GM19043 (cell line): Measurements from ENCODE around the gene PPIF.

ENCODE experiments used
- ATAC-seq: cut with Tn5 transposase; IDR thresholded peaks from one replicate; pipeline ENCODE4 v1.9.1; 2021; ENCODE audit warnings: low read depth; ENCODE audit not compliant: unreplicated experiment

PPIF gene

DNA sequence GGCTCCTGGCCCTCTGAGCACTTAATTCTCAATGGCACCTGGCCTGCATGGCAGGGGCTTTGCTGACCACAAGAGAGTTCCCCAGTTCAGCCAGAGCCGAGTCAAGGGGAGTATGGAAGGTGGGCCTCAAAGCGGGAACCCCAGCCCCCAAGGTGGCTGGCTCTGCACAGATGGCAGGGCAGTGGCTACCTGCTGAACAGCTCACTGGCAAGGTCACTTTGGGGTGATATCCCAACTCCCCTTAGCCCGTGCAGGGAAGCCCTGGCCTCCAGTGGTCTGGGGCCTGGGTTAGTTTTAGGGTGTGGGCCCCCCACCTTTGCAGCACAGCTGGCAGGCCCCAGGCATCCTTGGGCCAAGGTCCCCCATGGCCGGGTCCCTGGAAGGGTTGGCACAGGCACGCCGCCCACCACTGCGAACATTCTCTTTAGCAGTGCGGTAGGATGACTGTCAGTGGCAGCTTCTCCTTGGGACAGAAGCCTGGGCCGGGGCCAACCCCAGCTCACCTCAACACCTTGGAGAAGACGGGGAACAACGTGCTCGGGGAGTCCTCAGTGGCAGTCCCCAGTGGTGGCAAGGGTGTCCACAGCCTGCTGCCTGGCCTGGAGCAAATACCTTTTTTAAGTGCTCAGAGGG lies 36.8 kb downstream of the PPIF start:
- ATAC-seq = no peak

DNA sequence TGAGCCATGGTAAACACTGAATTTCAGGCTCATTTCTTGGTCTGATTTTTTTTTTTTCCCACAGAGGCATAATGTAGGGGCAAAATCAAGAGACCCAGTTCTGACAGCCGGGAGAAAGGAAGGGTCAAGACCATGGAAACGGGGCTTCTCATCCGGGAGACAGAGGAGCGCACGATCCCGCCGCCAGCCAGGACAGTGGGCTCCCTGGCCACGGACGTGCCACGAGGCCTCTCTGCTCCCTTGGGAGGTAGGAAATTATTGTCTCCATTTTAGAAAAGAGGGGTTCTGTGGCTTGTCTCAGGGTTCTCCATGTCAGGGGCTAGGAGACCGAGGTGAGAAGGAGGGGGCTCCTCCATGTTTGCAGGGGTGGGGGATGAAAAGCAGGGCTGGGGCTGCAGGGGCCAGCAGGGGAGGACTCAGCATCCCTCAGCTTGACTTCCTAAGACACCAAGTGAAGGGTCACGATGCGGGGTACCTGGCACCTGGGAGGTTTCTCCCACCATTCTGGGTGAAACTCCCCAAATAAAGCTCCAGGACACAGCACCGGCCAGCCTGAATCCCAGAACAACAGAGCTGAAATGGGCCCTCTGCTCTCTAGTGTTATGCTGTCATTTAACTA lies 37.6 kb downstream of the PPIF start:
- no peak for ATAC-seq

- ATAC-seq = no peak
Measured at GRCh38 chr10:79385392-79385795, 38.1 kb downstream of the PPIF start.

DNA sequence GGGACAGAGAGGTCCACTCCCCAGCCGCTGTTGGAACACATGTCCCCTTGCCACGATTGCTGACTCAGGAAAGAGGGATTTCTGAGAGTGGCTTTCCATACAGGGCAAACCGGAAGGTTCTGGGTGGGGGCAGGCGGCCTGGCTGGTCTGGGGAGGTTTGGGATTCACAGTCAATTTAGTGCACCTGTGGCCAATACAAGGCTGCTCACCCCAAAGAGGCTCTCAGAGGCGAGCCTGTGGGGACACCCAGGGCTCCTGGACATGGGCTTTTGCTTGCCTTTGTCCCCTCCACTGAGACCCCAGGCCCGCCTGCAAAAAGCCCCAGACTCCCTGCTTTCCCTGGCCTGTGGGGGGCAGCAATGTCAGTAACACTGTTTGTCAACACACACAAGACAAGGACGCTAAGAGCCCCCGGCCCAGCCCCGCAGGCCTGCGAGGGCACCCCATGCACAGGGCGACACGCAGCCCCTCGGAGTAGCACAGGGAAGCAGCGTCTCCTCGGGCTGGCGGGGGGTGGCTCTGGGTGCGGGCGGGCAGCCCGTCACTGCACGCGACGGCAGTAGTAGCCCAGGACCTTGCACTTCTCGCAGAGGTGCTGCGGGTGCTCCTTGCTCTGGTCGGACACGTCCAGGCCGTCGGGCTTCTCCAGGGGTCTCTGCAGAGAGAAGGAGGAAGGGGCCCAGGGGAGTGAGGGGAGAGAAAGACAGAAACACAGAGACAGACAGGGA lies 38.7 kb downstream of the PPIF start:
- no peak for ATAC-seq

DNA sequence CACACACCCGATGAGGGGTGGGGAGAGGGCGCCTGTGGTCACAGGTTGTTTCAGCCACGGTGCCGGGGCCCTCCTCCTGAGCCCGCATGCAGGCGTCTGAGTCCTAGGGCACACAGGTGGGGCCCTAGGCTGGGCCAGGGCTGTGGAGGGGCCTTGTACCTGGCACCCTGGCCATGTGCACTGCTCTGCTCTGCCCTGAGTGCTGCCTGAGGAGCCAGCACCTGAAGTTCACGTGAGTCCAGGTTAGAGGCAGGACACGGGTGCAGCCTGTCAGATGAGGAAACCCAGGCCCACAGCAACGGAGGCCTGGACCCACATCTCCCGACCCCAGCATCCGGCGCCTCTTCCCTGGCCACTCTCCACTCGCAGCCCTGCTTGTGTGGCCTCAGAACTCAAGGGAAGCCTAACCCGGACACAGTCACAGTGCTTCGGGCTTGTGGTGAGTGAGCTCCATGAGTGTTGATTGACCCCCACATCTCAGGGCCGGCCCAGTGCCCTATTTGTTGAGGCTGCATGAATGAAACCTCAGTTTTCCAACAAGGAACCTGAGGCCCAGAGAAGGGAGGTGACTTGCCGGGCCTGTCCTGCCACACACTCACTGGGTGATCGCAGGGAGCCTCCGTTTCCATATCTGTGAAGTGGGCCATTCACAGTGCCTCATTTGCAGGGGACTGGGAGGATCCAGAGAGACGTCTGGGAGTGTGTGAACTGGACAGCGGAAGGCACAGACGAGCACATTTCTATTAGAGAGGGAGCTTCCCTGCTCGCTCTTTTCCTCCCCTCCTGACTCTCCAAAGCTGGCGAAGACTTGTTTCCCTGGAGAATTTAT lies 39.6 kb downstream of the PPIF start:
- no peak for ATAC-seq

DNA sequence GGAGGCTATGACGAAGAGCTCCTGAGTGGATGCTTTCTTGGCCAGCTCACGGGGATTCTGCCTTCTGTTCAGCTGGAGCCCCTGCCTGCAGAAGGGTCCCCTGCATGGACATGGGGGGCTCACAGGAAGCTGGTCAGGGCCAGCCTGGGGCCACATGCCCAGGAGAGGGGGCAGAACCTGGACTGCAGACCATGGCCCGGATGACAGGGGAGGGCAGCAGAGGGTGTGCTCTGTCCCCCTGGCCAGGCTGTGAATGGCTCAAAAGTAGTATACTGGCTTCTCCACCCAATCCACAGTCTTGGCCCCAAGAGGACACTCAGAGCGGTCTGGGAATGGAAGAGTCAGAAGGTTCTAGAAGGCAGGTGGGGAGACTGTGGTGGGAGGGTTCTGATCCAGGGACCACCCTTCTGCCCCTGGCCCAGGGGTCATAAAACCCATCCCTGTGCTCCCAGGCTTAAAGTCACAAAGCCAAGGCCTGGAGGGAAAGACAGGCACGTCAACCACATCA lies 40.3 kb downstream of the PPIF start:
- ATAC-seq = no peak

DNA sequence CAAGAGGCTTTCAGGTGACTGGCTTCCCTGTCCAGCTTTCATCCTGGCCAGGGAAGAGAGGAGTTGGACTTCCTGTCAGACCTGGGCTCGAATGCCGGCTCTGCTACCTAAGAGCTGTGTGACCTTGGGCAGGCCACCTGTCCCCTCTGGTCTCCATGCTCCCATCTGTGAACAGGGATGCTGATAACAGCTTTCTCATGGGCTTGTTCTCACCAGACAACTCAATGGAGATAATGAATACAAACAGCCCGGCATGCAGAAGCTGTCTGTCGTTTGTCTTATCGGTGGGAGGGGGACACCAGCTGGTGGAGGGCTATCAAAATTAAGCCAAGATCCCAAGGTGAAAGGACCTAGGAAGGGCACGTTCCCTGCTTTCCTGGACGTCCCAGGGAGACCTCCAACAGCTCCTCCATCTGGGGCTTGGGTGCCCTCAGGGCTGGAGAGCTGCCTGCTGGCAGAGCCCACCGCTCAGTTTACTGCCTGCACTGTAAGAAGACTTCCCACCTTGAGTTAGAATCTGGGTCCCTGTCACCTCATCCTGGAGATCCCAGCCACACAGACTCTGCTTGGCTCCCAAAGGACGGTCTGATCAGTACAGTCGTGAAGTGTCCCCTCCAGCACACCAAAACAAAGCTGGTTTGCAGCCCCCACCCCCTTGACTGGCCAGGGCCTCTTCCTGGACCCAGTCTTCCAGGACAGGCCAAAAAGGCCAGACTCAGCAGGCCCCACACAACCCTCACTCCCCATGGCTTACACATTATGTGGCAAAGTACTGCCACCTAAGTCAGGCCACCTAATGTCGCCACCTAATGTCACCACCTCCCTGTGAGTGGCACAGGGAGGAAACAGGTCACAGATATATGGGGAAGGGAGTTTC lies 40.9 kb downstream of the PPIF start:
- no peak for ATAC-seq

DNA sequence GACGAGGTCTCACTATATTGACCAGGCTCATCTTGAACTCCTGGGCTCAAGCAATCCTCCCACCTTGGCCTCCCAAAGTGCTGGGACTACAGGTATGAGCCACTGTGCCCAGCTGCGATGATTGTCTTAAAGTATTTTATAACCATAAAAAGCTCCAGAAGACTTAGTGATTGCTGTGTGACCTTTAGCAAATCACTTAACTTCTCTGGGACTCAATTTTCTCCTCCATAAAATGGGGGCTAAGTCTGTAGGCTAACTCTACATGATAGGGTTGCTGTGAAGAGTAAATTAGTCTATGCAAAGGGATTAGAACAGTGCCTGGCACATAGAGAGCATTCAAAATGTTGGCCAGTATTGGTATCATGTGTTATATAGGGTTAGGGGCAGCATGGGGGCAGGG lies 42.8 kb downstream of the PPIF start:
- no peak for ATAC-seq

- ATAC-seq = no peak
Measured at GRCh38 chr10:79390551-79391229, 43.4 kb downstream of the PPIF start.

DNA sequence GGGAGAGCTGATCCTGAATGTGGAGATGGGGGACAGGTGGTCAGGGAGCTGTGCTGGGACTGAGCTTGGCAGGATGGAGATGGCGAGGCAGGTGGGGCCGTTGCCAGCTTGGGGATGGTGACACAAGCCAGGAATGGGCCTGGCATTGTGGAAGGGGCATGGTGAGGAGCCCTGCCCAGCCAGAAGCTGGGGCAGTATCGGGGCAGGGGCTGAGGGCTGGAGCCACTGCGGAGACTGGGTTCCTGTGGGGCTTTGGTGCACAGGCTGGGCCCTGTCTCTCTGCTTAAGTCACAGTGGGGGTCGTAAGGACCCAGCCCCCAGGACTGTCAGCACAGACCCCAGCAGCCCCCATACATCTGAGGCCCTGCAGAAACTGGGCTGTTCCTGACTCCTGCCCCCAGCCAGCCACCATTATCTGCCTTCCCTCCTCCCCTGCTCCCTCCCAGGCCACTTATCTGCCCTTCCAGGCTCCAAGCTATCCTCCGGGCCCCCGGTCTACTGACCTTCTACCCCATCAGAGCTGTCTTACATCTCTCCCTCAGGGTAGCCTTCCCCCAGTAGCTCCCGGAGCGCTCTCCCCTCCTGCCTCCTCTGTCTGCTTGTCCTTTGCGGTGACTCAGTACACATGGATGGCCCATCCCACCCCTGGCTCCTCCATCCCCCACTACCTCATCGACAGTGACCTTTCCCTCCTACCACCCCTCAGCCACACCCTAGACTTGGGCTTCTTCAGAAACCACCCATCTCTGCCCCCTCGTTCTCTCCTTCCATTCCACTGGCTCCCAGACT lies 44.2 kb downstream of the PPIF start:
- ATAC-seq = no peak

GRCh38 chr10:79392020-79392398 lies 44.7 kb downstream of the PPIF start:
- ATAC-seq = no peak

GRCh38 chr10:79392506-79393176 lies 45.4 kb downstream of the PPIF start:
- no peak for ATAC-seq

GRCh38 chr10:79393221-79393923 lies 46.1 kb downstream of the PPIF start:
- no peak for ATAC-seq

DNA sequence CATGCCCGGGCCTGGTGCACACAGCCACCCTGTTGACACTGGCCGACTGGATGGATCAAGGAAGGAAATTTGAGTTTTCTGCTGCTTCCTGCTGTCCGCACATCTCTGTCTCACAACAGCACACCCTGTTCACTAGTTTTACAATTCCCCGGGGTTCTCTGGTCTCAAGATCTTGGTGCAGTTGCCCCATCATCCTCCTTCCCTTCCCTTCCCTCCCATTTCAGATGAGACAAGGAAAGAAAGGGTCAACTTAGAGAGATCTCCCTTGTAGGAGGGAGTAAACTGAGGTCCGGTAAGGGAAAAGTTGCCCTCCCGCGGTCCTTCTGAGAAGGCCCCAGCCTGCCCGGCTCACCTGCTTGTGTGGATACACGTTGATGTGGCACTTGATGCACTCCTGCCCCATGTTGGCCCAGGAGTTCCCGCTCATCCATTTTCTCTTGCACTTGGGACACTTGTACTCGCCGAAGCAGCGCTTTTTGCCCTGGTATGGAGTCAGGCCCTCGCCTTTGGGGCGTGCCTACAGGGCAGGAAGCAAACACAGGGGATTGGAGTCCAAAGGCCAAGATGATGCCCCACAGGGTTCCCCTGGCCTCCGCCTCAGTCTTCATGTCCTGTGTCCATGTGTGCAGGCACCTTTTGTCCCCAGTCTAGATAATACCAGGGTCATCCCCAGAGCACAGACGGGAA lies 46.8 kb downstream of the PPIF start:
- ATAC-seq = no peak

GRCh38 chr10:79394664-79395063 lies 47.4 kb downstream of the PPIF start:
- no peak for ATAC-seq

GRCh38 chr10:79396520-79396919 lies 49.3 kb downstream of the PPIF start:
- ATAC-seq = no peak

DNA sequence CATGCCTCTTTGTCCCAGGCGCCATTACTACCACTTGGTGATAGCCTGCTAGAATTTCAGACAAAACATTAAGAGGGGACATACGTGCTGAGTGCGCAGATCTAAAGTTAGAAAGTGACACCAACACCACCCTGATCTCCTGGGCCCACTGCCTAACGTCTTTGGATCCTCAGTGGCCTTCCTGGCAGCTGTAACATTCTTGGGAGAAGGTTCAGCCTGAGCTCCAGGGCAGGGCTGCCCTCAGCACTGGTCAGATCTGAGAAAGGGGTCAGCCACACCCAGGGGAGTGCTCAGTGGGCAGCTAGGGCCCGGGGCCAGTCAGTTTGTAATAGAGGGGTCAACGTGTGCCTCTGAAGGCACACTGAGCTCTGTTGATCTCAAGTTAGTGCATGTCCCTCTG lies 49.8 kb downstream of the PPIF start:
- ATAC-seq = no peak
